ENCODE measurements around the gene DOK4.
"Not testable (repeated sequence)": the region's sequence is repeated elsewhere in the genome, so short reads cannot be mapped to it uniquely, and the experiment has no call there.

- not testable (repeated sequence) for TF ChIP-seq CTCF (IDR thresholded peaks at IDR 0.05; ENCODE audit: insufficient read depth, low read length); GABPA (IDR thresholded peaks at IDR 0.05; ENCODE audit: low read depth); POLR2AphosphoS5 (IDR thresholded peaks at IDR 0.05; ENCODE audit: low read depth); SPI1 (IDR thresholded peaks at IDR 0.05; ENCODE audit: borderline replicate concordance, low read depth)
- TF ChIP-seq, protein P1, sequence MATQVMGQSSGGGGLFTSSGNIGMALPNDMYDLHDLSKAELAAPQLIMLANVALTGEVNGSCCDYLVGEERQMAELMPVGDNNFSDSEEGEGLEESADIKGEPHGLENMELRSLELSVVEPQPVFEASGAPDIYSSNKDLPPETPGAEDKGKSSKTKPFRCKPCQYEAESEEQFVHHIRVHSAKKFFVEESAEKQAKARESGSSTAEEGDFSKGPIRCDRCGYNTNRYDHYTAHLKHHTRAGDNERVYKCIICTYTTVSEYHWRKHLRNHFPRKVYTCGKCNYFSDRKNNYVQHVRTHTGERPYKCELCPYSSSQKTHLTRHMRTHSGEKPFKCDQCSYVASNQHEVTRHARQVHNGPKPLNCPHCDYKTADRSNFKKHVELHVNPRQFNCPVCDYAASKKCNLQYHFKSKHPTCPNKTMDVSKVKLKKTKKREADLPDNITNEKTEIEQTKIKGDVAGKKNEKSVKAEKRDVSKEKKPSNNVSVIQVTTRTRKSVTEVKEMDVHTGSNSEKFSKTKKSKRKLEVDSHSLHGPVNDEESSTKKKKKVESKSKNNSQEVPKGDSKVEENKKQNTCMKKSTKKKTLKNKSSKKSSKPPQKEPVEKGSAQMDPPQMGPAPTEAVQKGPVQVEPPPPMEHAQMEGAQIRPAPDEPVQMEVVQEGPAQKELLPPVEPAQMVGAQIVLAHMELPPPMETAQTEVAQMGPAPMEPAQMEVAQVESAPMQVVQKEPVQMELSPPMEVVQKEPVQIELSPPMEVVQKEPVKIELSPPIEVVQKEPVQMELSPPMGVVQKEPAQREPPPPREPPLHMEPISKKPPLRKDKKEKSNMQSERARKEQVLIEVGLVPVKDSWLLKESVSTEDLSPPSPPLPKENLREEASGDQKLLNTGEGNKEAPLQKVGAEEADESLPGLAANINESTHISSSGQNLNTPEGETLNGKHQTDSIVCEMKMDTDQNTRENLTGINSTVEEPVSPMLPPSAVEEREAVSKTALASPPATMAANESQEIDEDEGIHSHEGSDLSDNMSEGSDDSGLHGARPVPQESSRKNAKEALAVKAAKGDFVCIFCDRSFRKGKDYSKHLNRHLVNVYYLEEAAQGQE (IDR thresholded peaks at IDR 0.05; ENCODE audit: insufficient replicate concordance, low read depth): not testable (repeated sequence)
Observed at GRCh38 chr16:57440551-57440950, 45.7 kb downstream of the DOK4 start.
